ENCODE results near the gene WDR6. TPM values are rescaled to one million over a fixed set of nuclear protein-coding genes. Genes with fewer than 3 reads are reported as not detected.

The WDR6 gene
- total and polyA plus RNA-seq, 5 donors, result 65.3 to 109 (median 88.4) TPM

DNA sequence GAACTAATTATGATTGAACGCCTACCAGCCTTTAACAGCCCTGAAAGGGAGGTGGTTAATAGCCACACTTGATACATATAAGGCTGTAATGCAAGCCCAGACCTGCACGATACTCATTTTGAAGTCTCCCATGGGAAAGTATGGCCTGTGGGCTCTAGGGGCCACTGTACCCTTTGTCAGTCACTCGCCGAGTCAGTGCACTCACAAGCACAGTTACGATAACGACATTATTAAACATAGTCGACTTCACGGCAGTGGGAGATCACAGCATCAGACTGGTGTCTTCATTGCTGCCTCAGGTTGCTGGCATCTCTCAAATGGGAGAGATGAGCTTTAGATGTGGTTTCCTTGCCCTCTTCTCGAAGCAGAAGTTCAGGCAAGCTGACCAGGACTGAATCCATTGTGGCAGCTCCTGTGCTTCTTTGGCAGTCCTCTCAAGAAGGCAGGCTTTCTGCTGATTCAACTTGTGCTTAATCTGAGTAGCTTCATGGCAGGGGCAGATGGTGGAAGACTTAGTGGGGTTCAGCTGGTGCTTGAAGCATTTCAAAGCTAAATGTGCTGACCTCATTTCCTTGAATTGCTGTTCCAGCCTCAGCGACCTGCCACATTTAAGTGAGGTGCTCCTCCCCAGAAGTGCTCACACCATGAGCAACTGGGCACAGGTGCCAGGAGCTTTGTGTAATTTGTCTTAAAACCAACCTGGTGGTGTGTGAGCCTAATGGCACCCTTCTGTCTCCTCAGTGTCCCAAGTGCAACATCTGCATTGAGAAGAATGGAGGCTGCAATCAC lies 32.9 kb upstream of the WDR6 start:
- Histone ChIP-seq H3K27me3 (ENCODE audit: control insufficient read depth, insufficient read depth) (no peaks in the 10 kb centered on the region), H3K4me3 (ENCODE audit: low read length) (no peak overlapping the region), H3K27ac (ENCODE audit: low read length) (no peak overlapping the region), H3K9me3 (ENCODE audit: control insufficient read depth, low read length) (no peaks in the 10 kb centered on the region), H3K4me1 (ENCODE audit: control insufficient read depth, insufficient read depth, low read length) (no peaks in the 10 kb centered on the region)
- DNase-seq (no peak), ATAC-seq (no peak)
- WGBS, result 91% methylated on average over 10 of the region's 10 CpGs
- intact Hi-C loops (cut with DNase I), result no loop called here

DNA sequence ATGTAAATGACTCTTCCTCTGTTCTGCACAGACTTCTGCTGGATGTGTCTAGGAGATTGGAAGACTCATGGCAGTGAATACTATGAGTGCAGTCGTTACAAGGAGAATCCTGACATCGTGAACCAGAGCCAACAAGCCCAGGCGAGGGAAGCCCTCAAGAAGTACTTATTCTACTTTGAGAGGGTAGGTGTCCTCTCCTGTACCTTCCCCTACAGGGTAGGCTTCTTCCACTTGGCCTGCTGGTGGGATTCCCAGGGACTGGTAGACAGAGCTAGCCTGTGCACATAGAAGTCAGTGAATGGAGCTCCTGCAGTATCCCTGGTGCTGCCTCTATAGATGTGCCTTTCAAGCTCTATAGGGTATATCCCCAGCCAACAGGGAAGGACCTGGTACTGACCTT lies 27.7 kb upstream of the WDR6 start:
- Histone ChIP-seq H3K4me1 (ENCODE audit: control insufficient read depth, insufficient read depth, low read length) (no peaks in the 10 kb centered on the region), H3K9me3 (ENCODE audit: control insufficient read depth, low read length) (no peaks in the 10 kb centered on the region), H3K27me3 (ENCODE audit: control insufficient read depth, insufficient read depth) (no peaks in the 10 kb centered on the region), H3K27ac (ENCODE audit: low read length) (no peak overlapping the region), H3K4me3 (ENCODE audit: low read length) (no peak overlapping the region)
- DNase-seq (no peak), ATAC-seq (no peak)
- 92% methylated on average over 3 of the region's 3 CpGs for WGBS
- intact Hi-C loops (cut with DNase I), result no loop called here

DNA sequence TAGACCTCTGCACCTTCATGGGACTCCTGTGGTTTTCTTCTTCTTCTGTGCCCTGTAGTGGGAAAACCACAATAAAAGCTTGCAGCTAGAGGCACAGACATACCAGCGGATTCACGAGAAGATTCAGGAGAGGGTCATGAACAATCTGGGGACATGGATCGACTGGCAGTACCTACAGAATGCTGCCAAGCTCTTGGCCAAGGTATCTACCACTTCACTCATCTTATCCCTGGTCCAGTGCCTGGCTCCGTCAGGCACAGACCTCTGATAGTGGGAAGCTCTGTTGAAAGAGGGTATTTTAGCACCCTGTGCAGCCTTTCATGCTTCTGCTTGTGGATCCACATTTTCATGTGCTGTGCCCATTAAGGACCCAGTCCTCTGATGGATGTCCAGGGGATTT lies 26.9 kb upstream of the WDR6 start:
- 82% methylated on average over 4 of the region's 4 CpGs for WGBS
- no peaks in the 10 kb centered on the region for H3K27me3 ChIP-seq (ENCODE audit: control insufficient read depth, insufficient read depth)
- H3K4me1 ChIP-seq (ENCODE audit: control insufficient read depth, insufficient read depth, low read length), result no peaks in the 10 kb centered on the region
- H3K4me3 ChIP-seq (ENCODE audit: low read length), result no peak overlapping the region
- ATAC-seq, result no peak
- no peak overlapping the region for H3K27ac ChIP-seq (ENCODE audit: low read length)
- intact Hi-C loops (cut with DNase I), result no loop called here
- no peak for DNase-seq
- no peaks in the 10 kb centered on the region for H3K9me3 ChIP-seq (ENCODE audit: control insufficient read depth, low read length)

DNA sequence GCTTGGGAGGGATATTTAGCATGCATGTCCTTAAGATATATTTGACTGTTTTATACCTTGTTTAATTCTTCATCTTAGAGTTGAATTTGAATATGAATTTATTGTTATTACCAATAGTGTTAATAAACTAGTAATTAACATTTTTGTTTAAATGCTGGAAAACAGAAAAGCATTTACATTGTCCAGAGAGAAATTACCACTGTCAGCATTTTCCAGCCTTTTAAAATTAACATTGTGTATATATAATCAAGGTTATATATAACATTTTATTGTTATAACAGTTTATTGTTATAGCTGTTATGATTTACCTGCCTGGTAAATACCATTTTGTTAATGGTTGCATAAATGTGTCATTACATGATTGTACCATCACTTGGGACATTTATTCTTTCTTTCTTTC lies 25.2 kb upstream of the WDR6 start:
- Histone ChIP-seq H3K4me1 (ENCODE audit: control insufficient read depth, insufficient read depth, low read length) (no peaks in the 10 kb centered on the region), H3K4me3 (ENCODE audit: low read length) (no peak overlapping the region), H3K9me3 (ENCODE audit: control insufficient read depth, low read length) (no peaks in the 10 kb centered on the region), H3K27ac (ENCODE audit: low read length) (no peak overlapping the region), H3K27me3 (ENCODE audit: control insufficient read depth, insufficient read depth) (no peaks in the 10 kb centered on the region)
- intact Hi-C loops (cut with DNase I), result no loop called here
- ATAC-seq (no peak), DNase-seq (no peak)

DNA sequence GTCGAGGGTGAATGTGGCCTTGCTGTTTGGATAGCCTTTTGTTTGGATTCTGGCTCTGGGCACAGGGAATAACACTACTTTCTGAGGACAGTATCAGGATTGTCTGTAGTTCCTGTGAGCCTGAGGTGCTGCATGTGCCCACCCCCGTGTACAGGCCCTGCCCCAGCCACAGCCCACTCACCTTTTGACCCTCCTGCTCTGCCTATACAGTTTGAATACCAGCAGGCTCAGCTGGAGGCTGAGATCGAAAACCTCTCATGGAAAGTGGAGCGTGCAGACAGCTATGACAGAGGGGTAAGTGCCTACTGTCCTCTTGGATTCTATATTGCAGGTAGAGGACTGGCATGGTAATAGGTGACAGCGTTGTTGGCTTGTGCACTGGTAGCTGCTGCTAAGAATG lies 24.5 kb upstream of the WDR6 start:
- no peak overlapping the region for H3K4me3 ChIP-seq (ENCODE audit: low read length)
- WGBS, result 78% methylated on average over 5 of the region's 5 CpGs
- ATAC-seq (no peak), DNase-seq (no peak)
- no peaks in the 10 kb centered on the region for H3K9me3 ChIP-seq (ENCODE audit: control insufficient read depth, low read length)
- no peaks in the 10 kb centered on the region for H3K27me3 ChIP-seq (ENCODE audit: control insufficient read depth, insufficient read depth)
- no peak overlapping the region for H3K27ac ChIP-seq (ENCODE audit: low read length)
- intact Hi-C loops (cut with DNase I), result no loop called here
- H3K4me1 ChIP-seq (ENCODE audit: control insufficient read depth, insufficient read depth, low read length), result no peaks in the 10 kb centered on the region

DNA sequence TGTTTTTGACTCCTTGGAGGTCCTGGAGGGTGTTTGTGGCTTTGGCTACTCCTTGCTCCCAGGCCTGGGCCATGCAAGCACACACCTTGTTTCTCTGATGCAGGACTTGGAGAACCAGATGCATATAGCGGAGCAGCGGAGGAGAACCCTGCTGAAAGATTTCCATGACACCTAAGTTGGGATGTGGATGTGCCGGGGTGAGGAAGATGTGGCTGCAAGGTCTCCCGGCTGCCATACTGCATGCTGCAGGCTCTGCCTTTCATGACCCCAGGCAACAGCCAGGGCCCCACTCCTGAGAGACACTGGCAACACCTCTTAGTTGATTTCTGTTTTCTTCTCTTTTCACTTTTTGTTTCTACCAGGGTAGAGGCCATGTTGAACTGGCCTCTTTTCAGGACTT lies 24.1 kb upstream of the WDR6 start:
- Histone ChIP-seq H3K27me3 (ENCODE audit: control insufficient read depth, insufficient read depth) (no peaks in the 10 kb centered on the region), H3K27ac (ENCODE audit: low read length) (no peak overlapping the region), H3K9me3 (ENCODE audit: control insufficient read depth, low read length) (no peaks in the 10 kb centered on the region), H3K4me3 (ENCODE audit: low read length) (no peak overlapping the region), H3K4me1 (ENCODE audit: control insufficient read depth, insufficient read depth, low read length) (no peaks in the 10 kb centered on the region)
- DNase-seq, result no peak
- no peak for ATAC-seq
- intact Hi-C loops (cut with DNase I), result no loop called here
- 88% methylated on average over 4 of the region's 4 CpGs for WGBS

DNA sequence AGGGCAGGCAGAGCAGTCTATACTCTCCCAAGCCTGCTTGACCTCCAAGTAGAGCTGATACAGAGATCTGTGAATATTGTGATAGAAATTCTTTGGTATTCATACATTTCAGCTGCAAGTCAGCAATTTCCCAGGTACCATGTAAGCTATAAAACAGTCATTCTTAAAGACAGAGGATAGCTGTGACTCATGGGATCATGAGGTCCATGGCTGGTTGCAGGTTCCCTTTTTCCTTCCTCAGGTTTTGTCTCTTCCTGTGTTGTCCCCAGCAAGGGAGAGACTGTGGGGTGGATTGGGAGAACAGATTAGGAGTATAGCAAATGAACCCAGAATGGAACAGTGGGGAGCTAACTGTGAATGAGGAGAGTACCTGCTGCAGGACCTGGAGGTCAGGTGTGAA lies 22.5 kb upstream of the WDR6 start:
- Histone ChIP-seq H3K27ac (ENCODE audit: low read length) (no peak overlapping the region), H3K4me3 (ENCODE audit: low read length) (no peak overlapping the region), H3K4me1 (ENCODE audit: control insufficient read depth, insufficient read depth, low read length) (no peaks in the 10 kb centered on the region), H3K27me3 (ENCODE audit: control insufficient read depth, insufficient read depth) (no peaks in the 10 kb centered on the region), H3K9me3 (ENCODE audit: control insufficient read depth, low read length) (no peaks in the 10 kb centered on the region)
- no peak for DNase-seq
- intact Hi-C loops (cut with DNase I), result no loop called here
- ATAC-seq, result no peak

DNA sequence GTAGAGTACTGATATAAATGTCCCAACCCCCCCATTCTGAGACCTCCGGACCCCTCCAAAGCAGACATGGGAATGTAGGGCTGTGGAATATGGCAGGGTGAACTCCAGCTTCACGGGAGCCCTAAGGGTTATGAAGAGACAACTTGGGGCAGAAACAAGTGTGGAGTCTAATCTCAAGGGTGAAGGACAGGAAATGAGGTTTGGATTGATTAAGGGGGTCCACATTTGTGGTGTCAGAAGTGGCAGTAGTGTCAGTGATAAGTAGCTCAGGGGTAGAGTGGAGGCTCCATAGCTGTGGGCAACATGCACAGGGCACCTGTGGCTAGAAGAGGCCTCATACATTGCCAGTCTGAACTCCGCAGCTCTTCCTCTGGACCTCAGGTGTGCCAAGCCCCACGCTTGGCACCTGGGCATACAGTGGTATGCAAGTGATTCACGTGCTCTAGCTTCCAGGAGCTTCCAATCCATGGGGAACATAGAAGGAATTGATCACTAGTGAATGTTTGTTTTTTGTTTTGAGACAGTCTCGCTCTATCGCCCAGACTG lies 21.3 kb upstream of the WDR6 start:
- Histone ChIP-seq H3K4me3 (ENCODE audit: low read length) (no peak overlapping the region), H3K27ac (ENCODE audit: low read length) (no peak overlapping the region), H3K27me3 (ENCODE audit: control insufficient read depth, insufficient read depth) (no peaks in the 10 kb centered on the region), H3K9me3 (ENCODE audit: control insufficient read depth, low read length) (no peaks in the 10 kb centered on the region), H3K4me1 (ENCODE audit: control insufficient read depth, insufficient read depth, low read length) (peaks cover under 1% of the 10 kb centered on the region)
- WGBS, result 90% methylated on average over 7 of the region's 7 CpGs
- ATAC-seq (no peak), DNase-seq (no peak)
- intact Hi-C loops (cut with DNase I), result no loop called here

DNA sequence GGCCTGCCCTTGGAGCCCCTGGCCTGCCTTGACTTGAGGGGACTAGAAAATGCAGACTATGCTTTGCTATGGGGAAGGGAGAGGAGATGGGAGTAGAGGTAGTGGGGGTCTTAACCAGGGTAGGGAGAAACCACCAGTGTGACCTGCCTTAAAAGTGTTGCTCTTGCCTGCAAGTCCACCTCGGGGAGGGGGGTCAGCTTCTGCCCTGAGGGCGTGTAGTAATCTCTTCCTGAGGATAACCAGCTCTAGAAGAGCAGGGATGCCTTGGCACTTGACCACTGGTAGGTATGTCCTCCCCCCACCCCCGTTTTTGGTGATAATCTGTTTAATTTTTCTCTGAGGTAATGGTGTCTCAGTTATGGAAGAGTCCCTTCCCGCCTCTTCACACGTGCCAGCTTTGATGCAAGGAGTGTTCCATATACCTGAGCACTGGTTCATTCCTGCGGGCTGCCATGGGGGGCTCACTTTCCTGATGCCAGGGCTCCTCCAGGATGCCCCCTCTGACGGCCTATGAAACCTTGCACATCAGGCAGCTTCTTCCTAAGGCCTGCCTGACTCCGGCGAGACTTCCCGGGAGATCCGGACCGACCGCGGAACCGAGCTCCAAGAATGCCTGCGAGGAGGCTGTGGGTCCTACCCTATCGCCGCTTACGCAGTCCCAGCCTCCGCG lies 17.9 kb upstream of the WDR6 start:
- intact Hi-C loops (cut with DNase I), result no loop called here
- DNase-seq (no peak), ATAC-seq (no peak)
- H3K27ac ChIP-seq (ENCODE audit: low read length), result peak overlapping the region; percentile 90
- WGBS, result 3% methylated on average over 21 of the region's 21 CpGs
- H3K4me3 ChIP-seq (ENCODE audit: low read length), result peak overlapping the region; percentile 63
- no peaks in the 10 kb centered on the region for H3K27me3 ChIP-seq (ENCODE audit: control insufficient read depth, insufficient read depth)
- H3K9me3 ChIP-seq (ENCODE audit: control insufficient read depth, low read length), result no peaks in the 10 kb centered on the region
- peaks cover 8% of the 10 kb centered on the region for H3K4me1 ChIP-seq (ENCODE audit: control insufficient read depth, insufficient read depth, low read length)

DNA sequence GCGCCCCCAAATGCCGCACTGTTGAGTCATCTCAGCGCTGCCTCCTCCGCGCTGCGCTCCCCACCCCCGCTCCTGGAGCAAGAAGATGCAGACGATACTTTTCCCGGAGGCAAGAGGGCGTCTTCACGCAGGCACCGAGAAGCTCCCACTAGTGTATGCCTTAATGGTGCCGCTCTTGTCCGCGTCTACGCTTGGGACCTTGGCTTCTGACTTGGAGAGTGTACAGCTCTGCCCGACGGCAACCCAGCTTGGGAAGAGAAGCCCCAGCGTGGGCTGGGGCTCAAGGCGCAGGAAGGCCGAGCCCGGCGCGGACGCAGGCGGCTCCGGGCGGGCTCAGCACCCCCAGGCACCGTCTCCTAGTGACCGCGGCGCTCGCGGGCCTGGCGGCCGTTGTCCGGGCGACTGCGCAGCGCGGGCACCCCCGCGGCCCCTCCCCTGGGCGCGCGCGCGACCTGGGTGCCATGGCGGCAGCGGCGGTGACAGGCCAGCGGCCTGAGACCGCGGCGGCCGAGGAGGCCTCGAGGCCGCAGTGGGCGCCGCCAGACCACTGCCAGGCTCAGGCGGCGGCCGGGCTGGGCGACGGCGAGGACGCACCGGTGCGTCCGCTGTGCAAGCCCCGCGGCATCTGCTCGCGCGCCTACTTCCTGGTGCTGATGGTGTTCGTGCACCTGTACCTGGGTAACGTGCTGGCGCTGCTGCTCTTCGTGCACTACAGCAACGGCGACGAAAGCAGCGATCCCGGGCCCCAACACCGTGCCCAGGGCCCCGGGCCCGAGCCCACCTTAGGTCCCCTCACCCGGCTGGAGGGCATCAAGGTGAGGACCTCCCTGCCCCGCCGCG lies 17.2 kb upstream of the WDR6 start, which contains the start of gene P4HTM:
Gene P4HTM, plus strand, starts transcription at position 446 of the 840 bp plus-strand sequence. Its CDS starts 16 bp downstream, at position 462.
- H3K4me3 ChIP-seq (ENCODE audit: low read length), result peak within 1 kb of the TSS; percentile 63
- intact Hi-C loops (cut with DNase I), result loop anchor here in 1 of 4 donors (10.0 kb wide), 1 partner anchor 455 kb away; no protein-coding TSS in a partner anchor
- peak; percentile 91 to 96 (median 95) for DNase-seq
- peaks cover 8% of the 10 kb centered on the region for H3K4me1 ChIP-seq (ENCODE audit: control insufficient read depth, insufficient read depth, low read length)
- H3K27me3 ChIP-seq (ENCODE audit: control insufficient read depth, insufficient read depth), result no peaks in the 10 kb centered on the region
- no peaks in the 10 kb centered on the region for H3K9me3 ChIP-seq (ENCODE audit: control insufficient read depth, low read length)
- peak; percentile 92 to 94 for ATAC-seq
- H3K27ac ChIP-seq (ENCODE audit: low read length), result peak within 1 kb of the TSS; percentile 90
- WGBS, result under 1% methylated on average over 90 of the region's 91 CpGs

Data from right cardiac atrium (tissue), 5 donors.